Measurements from ENCODE around the gene GALNT18.

GALNT18 gene

GRCh38 chr11:11416917-11417316 lies 204.9 kb downstream of the GALNT18 start:
- DNase-seq (ENCODE audit: extremely low read depth in 1 of 2, low read depth in 1 of 2): no peak

GRCh38 chr11:11416502-11416901 lies 205.3 kb downstream of the GALNT18 start:
- no peak for DNase-seq (ENCODE audit: extremely low read depth in 1 of 2, low read depth in 1 of 2)

GRCh38 chr11:11415901-11416300 lies 205.9 kb downstream of the GALNT18 start:
- DNase-seq (ENCODE audit: extremely low read depth in 1 of 2, low read depth in 1 of 2): no peak

- DNase-seq (ENCODE audit: extremely low read depth in 1 of 2, low read depth in 1 of 2): no peak
These were observed 206.8 kb downstream of the GALNT18 start for GRCh38 chr11:11414996-11415395.

GRCh38 chr11:11413776-11414175 lies 208.0 kb downstream of the GALNT18 start:
- no peak for DNase-seq (ENCODE audit: extremely low read depth in 1 of 2, low read depth in 1 of 2)

GRCh38 chr11:11411401-11411985 lies 210.3 kb downstream of the GALNT18 start:
- no peak for DNase-seq (ENCODE audit: extremely low read depth in 1 of 2, low read depth in 1 of 2)

- DNase-seq (ENCODE audit: extremely low read depth in 1 of 2, low read depth in 1 of 2): no peak
These were observed 211.9 kb downstream of the GALNT18 start for GRCh38 chr11:11409901-11410300.

GRCh38 chr11:11409224-11409623 lies 212.6 kb downstream of the GALNT18 start:
- DNase-seq (ENCODE audit: extremely low read depth in 1 of 2, low read depth in 1 of 2): no peak

GRCh38 chr11:11408436-11409221 lies 213.2 kb downstream of the GALNT18 start:
- DNase-seq (ENCODE audit: extremely low read depth in 1 of 2, low read depth in 1 of 2): no peak

GRCh38 chr11:11407763-11408084 lies 214.1 kb downstream of the GALNT18 start:
- DNase-seq (ENCODE audit: extremely low read depth in 1 of 2, low read depth in 1 of 2): no peak

- no peak for DNase-seq (ENCODE audit: extremely low read depth in 1 of 2, low read depth in 1 of 2)
These were observed 214.6 kb downstream of the GALNT18 start for GRCh38 chr11:11407065-11407762.

- no peak for DNase-seq (ENCODE audit: extremely low read depth in 1 of 2, low read depth in 1 of 2)
These were observed 215.2 kb downstream of the GALNT18 start for GRCh38 chr11:11406652-11407051.

GRCh38 chr11:11403763-11404725 lies 217.8 kb downstream of the GALNT18 start:
- no peak for DNase-seq (ENCODE audit: extremely low read depth in 1 of 2, low read depth in 1 of 2)

- DNase-seq (ENCODE audit: extremely low read depth in 1 of 2, low read depth in 1 of 2): no peak
These were observed 219.8 kb downstream of the GALNT18 start for GRCh38 chr11:11401960-11402535.

- DNase-seq (ENCODE audit: extremely low read depth in 1 of 2, low read depth in 1 of 2): no peak
These were observed 221.1 kb downstream of the GALNT18 start for GRCh38 chr11:11400635-11401232.

- DNase-seq (ENCODE audit: extremely low read depth in 1 of 2, low read depth in 1 of 2): no peak
These were observed 221.7 kb downstream of the GALNT18 start for GRCh38 chr11:11400121-11400520.

GRCh38 chr11:11397781-11398180 lies 224.0 kb downstream of the GALNT18 start:
- no peak for DNase-seq (ENCODE audit: extremely low read depth in 1 of 2, low read depth in 1 of 2)

- no peak for DNase-seq (ENCODE audit: extremely low read depth in 1 of 2, low read depth in 1 of 2)
These were observed 224.8 kb downstream of the GALNT18 start for GRCh38 chr11:11397036-11397415.

GRCh38 chr11:11396301-11397035 lies 225.3 kb downstream of the GALNT18 start:
- no peak for DNase-seq (ENCODE audit: extremely low read depth in 1 of 2, low read depth in 1 of 2)

GRCh38 chr11:11395126-11395525 lies 226.7 kb downstream of the GALNT18 start:
- DNase-seq (ENCODE audit: extremely low read depth in 1 of 2, low read depth in 1 of 2): no peak
